GM12892 (cell line): ENCODE results near the gene TKFC.

Source experiments
- POLR2A ChIP-seq: IDR thresholded peaks from 2 replicates; pipeline ENCODE4 v1.6.1; 2011; ENCODE audit warnings: low read depth, low read length, control low read depth
- POLR2AphosphoS5 ChIP-seq: IDR thresholded peaks from 2 replicates; pipeline ENCODE4 v1.6.1; 2011; ENCODE audit warnings: low read depth, low read length, control low read depth
- TAF1 ChIP-seq: IDR thresholded peaks from 2 replicates; pipeline ENCODE4 v1.6.1; 2011; ENCODE audit warnings: low read depth, mild to moderate bottlenecking, control low read depth, low read length, borderline replicate concordance

DNA sequence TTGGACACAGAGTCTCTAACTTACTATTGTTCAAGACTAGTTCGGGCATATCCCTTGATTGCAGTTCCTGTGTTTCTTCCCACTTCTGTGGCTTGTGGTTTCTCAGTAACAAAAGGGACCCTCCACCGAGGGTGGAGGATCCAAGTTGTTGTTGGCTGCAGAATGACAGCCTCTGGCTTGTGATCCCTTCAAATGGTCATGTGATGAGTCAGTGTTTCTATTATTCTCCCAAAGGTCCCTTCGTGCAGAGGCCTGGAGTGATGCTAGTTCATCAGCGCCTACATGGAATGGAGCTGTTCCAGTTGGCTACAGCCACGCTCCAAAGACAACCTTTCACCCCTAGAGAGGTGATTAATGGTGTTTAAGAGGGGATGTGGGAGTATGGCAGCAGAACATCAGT is 35.3 kb upstream of the TKFC start:
- TF ChIP-seq POLR2A (no peak), TAF1 (no peak), POLR2AphosphoS5 (no peak)
